Measurements from ENCODE around the gene TMCO4. TPM values are rescaled to one million over a fixed set of nuclear protein-coding genes. Genes with fewer than 3 reads are reported as not detected.

Gene TMCO4
- total and polyA plus RNA-seq, 2 of the 8 experiments (the other 6 are each of a cell fraction or from before 2014, with no cell fraction given), result 3.0 to 3.1 TPM

DNA sequence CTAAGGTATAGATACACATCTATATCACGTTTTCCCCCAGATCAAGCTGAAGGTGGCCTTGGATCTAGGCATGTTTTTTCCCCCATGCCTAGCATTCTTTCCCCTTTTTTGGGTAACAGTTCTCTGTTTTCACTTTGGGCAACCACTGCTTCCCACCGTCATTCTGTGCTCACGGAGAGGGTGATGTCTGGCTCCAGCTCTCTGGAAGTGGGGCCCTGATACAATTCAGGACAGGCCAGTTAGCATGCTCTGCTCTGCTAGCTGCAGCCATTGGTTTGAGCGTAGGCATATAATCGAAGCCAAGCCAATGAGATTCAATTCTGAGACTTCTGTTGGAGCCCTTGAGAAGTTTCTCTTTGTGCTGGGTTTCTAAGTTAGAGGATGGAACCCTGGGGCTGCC is 17.4 kb upstream of the TMCO4 start:
- peak overlapping the region; percentile 32 to 50; a peak in 1 of 4 replicates for H3K4me2 ChIP-seq (ENCODE audit: insufficient read depth in 1 of 2, low read depth in 2 of 2, low read length in 2 of 2)
- peak overlapping the region; percentile 2; the same call in 1 of the 2 replicates for H2BK5ac ChIP-seq (ENCODE audit: low read depth, low read length)
- H3K4ac ChIP-seq (replicated peaks; ENCODE audit: insufficient read length, low read depth, low read length), result no peak overlapping the region
- DNase-seq (ENCODE audit: low read depth in 1 of 2, low spot score in 2 of 2), result no peak
- peak overlapping the region; percentile 58 for H4K91ac ChIP-seq (replicated peaks; ENCODE audit: insufficient read length, low read length)
- H2AK5ac ChIP-seq (ENCODE audit: low read depth, low read length), result peak overlapping the region; percentile 75; the same call in 1 of the 2 replicates
- no peaks in the 10 kb centered on the region for H3K9me3 ChIP-seq (ENCODE audit: insufficient read depth in 2 of 2, low read depth in 1 of 2, low read length in 1 of 2)
- ChIA-PET CTCF (ENCODE audit: partially characterized antibody) (interaction anchor here (0.7 to 1.8 kb wide), 6 partner anchors 16 to 327 kb away, joined by 3 to 7 read pairs (median 5); no protein-coding TSS in a partner anchor), POLR2A (ENCODE audit: partially characterized antibody) (interaction anchor here (0.8 to 2.0 kb wide), 3 partner anchors 36 to 65 kb away, joined by 3 to 5 read pairs (median 3); partner anchors contain the start of gene OTUD3)
- H3K4me1 ChIP-seq (replicated peaks in 1 of 4; ENCODE audit: control insufficient read depth in 3 of 4, insufficient read depth in 4 of 4, low read length in 3 of 4), result peaks cover 10 to 19% (median 11%) of the 10 kb centered on the region in 4 experiments
- no peak overlapping the region for H3K27ac ChIP-seq (ENCODE audit: low read depth, low read length)
- H3K79me2 ChIP-seq (ENCODE audit: control insufficient read depth in 1 of 2, insufficient read depth in 2 of 2, low read length in 2 of 2), result no peaks in the 10 kb centered on the region
- H4K5ac ChIP-seq (ENCODE audit: insufficient read length, low read depth, low read length), result no peak overlapping the region
- H3K4me3 ChIP-seq (ENCODE audit: extremely low read depth in 1 of 4, insufficient read depth in 2 of 4, low read depth in 3 of 4, low read length in 4 of 4), result no peak overlapping the region; a peak in 1 of 8 replicates
- H3K56ac ChIP-seq (replicated peaks; ENCODE audit: insufficient read length, low read depth, low read length), result no peak overlapping the region
- H2BK20ac ChIP-seq (ENCODE audit: low read length), result no peak overlapping the region
- H3K23me2 ChIP-seq (ENCODE audit: low read depth, low read length), result no peaks in the 10 kb centered on the region
- 68% methylated on average over 5 of the region's 5 CpGs; no CpG with 5 or more reads in 1 of the 2 experiments for WGBS, 2 experiments (ENCODE audit: extremely low coverage in 1 of 2, insufficient coverage in 1 of 2, insufficient read length in 1 of 2, insufficient replicate concordance in 2 of 2, low coverage in 1 of 2, low lambda C conversion rate in 2 of 2, missing lambda C conversion rate in 1 of 2)
- H3K36me3 ChIP-seq (ENCODE audit: control insufficient read depth in 2 of 4, insufficient read depth in 4 of 4, low read length in 3 of 4), result no peaks in the 10 kb centered on the region
- no peak overlapping the region for H3K9ac ChIP-seq (replicated peaks in 1 of 4; ENCODE audit: extremely low read depth in 1 of 4, low read depth in 3 of 4, low read length in 3 of 4)
- no peaks in the 10 kb centered on the region for H4K20me1 ChIP-seq (replicated peaks in 1 of 2; ENCODE audit: control insufficient read depth in 1 of 2, insufficient read depth in 2 of 2, low read length in 2 of 2)
- H3K18ac ChIP-seq (ENCODE audit: extremely low read depth, low read length), result no peak overlapping the region; the same call in 1 of the 2 replicates
- no peak for FAIRE-seq
- H2BK120ac ChIP-seq (replicated peaks; ENCODE audit: low read depth, low read length), result peak overlapping the region; percentile 9
- TF ChIP-seq CHD1 (IDR thresholded peaks at IDR 0.05; ENCODE audit: low read depth, low read length) (no peak), KDM5A (IDR thresholded peaks at IDR 0.05; ENCODE audit: low read length) (no peak), SP4 (IDR thresholded peaks at IDR 0.05; ENCODE audit: low read length) (no peak), ZNF274 (IDR thresholded peaks at IDR 0.05; ENCODE audit: borderline replicate concordance, extremely low read depth, low read length) (no peak), TAF7 (optimal IDR thresholded peaks at IDR 0.05; ENCODE audit: borderline replicate concordance, low read depth, low read length) (no peak)
- H2AFZ ChIP-seq (ENCODE audit: low read length), result no peak overlapping the region
- no peak overlapping the region for H3K14ac ChIP-seq (ENCODE audit: insufficient read length)
- H3K79me1 ChIP-seq (ENCODE audit: low read depth, low read length), result no peaks in the 10 kb centered on the region
- peaks cover 0 to 2% (median 0%) of the 10 kb centered on the region in 4 experiments; a peak in 1 of 7 replicates for H3K27me3 ChIP-seq (replicated peaks in 1 of 4; ENCODE audit: control insufficient read depth in 3 of 4, extremely low read depth in 1 of 4, insufficient read depth in 3 of 4, low read length in 3 of 4)
- no peak overlapping the region for H3K23ac ChIP-seq (ENCODE audit: insufficient read length)
- peak overlapping the region; percentile 41; the same call in 1 of the 2 replicates for H2BK12ac ChIP-seq (ENCODE audit: low read depth, low read length)
- H2BK15ac ChIP-seq (ENCODE audit: low read length), result no peak overlapping the region
- H4K8ac ChIP-seq (ENCODE audit: extremely low read depth, insufficient read depth, low read length), result no peak overlapping the region

Data from H1 (cell line).